Measurements from ENCODE around the gene SCRT2.

GRCh38 chr20:621125-621756 lies 54.4 kb downstream of the SCRT2 start:
- TF ChIP-seq CTCF (IDR thresholded peaks at IDR 0.05; ENCODE audit: low read depth, low read length): no peak
- no peak for TF ChIP-seq POLR2A (IDR thresholded peaks at IDR 0.05; ENCODE audit: extremely low read depth, insufficient read length)
- TF ChIP-seq MAX (IDR thresholded peaks at IDR 0.05; ENCODE audit: low read depth, low read length): no peak
- no peak for TF ChIP-seq MYC (IDR thresholded peaks at IDR 0.05; ENCODE audit: low read depth, low read length)
